HG03342 (cell line): ENCODE results near the gene CACNA1I.

Experiments
- ATAC-seq: cut with Tn5 transposase; IDR thresholded peaks from one replicate; pipeline ENCODE4 v1.9.1; 2021; ENCODE audit warnings: mild to moderate bottlenecking, moderate library complexity; ENCODE audit not compliant: unreplicated experiment

CACNA1I gene

GRCh38 chr22:39686776-39687525, 116.4 kb downstream of the CACNA1I start:
- ATAC-seq = no peak

GRCh38 chr22:39688186-39688785, 117.7 kb downstream of the CACNA1I start:
- ATAC-seq = no peak

DNA sequence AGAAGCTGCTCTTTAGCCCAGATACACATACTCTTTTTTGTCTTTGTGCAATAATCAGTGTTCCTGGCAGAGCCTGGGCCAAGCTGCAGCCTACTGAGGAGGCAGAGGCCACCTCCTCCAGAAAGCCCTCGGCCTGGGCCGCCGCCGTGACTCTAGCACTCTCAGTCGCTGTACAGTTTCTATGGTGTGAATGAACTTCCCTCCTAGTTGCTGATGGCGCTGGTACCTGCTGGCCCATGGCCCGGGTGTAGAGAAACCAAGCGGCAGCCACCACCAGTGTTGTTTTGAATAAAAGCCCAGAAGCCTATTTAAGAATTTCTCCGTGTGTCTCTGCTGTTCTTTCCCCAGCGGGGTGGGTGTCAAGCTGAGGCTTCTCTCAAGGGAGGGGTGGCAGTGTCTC, 118.9 kb downstream of the CACNA1I start:
- no peak for ATAC-seq

- ATAC-seq = no peak
Measured at GRCh38 chr22:39690881-39691605, 120.5 kb downstream of the CACNA1I start.

GRCh38 chr22:39693943-39694500, 123.5 kb downstream of the CACNA1I start:
- ATAC-seq = no peak

- no peak for ATAC-seq
Measured at GRCh38 chr22:39697790-39698430, 127.4 kb downstream of the CACNA1I start.

DNA sequence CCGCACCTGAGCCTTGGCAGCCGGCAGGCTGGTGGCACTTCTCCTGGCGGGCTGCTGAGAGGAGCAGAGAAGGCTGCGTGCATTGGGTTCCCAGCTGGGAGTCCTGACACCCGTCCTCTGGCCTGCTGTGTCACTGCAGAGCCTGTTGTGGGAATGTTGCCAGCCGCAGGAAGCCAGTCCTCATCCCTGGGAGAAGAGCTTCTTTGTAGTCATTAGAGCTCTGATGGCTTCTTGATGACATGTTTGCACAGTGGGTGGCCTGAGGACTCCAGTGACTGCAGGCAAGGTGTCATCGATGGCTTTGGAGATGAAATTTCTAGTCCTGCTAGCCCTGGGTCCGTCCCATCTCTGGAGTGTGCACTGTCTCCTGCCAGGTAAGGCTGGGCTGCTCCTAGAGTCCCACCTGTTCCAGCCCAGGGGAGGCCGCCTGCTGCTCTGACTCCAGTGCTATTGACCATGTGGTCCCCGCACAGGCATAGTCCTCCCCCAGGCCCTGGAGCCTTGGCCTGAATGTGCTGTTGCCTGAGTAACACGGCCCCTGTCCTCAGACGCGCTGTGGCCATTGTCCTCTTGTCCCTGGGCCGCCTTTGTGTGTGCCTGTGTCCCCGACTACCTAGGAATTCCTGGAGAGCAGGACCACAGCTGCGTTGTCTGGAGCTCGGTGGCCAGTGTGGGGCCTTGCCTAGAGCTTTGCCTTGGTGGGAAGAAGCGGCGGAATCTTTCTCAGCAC, 129.2 kb downstream of the CACNA1I start:
- no peak for ATAC-seq

GRCh38 chr22:39700565-39700964, 130.0 kb downstream of the CACNA1I start:
- no peak for ATAC-seq

DNA sequence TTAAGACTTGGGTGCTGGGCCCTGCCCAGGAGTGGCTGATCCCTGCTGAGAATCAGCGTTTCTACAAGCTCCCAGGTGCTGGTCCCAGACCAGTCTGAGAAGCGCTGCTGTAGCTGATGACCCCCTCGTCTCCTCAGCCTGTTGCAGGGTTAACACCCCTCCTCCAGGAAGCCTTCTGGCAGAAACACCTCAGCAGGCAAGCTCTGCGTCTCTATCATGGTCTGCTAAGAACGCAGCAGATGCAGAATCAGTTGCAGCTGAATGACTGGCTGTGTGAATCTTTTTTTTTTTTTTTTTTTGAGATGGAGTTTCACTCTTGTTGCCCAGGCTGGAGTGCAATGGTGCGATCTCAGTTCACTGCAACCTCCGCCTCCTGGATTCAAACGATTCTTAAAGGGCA, 132.5 kb downstream of the CACNA1I start:
- no peak for ATAC-seq

DNA sequence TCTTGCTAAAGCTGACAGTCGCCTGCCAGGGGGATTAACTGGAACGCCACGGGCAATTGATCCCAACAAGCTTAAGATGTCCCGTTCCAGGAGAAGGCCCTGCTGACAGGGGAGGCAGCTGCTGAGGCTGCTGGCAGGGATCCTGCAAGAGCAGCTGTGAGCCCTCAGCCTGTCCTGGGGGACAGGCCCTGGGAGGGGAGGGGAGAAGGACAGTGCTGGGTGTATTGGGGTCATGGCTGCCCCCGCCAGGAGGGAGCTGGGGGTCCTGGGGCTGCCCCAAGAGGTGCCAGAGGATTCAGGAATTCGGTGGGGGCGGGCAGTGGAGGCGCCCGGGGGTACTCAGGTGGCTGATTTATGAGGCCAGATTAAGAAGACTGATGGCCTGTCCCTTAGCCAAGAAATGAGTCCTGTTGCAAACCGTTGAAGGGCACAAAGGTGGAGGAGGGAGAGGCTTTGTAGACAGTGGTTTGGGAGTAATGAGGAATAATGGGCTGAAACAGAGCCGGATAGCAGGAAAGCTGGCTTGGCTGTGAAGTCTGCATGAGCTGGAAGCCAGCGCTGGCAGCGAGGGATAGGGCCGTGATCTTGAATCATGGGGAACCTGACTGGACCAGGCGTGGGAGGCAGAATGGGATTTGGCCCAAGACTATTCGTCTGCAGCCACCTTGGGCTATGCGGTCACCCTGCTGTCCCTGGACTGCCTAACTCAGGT, 133.5 kb downstream of the CACNA1I start:
- ATAC-seq = no peak

DNA sequence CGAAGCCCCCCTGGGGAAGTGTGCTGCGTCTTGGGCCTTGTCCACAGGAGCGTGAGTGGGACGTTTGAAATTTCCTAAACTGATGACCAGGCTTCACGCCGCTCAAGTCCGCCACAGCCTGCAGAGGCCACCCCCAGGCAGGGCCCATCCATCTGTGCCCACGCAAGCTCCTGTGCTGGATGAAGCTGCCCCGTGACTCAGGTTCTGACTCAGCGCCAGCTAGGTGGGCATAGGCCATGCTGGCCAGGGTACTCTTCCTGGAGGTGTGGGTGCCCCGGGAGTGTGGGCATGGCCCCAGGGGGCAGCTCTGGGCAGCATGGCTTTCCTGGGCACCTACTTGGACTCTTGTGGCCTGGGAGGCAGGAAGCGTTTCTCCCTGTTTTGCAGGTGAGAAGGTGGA, 134.8 kb downstream of the CACNA1I start:
- no peak for ATAC-seq

DNA sequence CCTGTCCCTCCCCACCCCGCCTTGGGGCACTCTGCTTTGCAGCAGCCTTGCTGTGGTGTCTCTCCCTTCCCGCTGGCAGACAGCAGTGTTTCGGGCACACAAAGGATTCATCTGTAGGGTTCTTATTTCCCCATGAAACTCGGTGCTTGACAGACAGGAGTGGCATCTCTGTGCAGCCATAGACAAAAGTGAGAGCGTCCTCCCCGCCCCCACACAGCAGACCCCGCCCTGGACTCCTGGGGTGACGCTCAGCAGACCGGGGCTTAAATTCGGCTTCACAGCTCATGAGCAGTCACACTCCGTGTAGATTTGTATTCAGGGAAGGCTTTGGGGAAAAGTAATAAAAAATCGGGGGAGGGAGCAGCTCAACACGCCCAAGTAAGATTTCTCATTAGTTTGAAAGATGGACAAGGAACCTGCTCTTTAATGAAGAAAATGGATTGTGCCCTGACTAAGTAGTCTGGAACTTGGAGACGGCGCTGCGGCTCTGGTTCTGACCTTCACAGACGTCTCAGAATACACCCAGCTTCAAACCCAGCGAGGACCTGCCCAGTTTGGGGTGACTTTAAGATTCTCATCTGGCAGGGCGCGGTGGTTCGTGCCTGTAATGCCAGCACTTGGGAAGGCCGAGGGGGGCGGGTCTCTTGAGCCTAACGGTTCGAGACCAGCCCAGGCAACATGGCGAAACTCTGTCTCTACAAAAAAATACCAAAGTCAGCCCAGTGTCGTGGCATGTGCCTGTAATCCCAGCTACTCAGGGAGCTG, 136.0 kb downstream of the CACNA1I start:
- no peak for ATAC-seq

DNA sequence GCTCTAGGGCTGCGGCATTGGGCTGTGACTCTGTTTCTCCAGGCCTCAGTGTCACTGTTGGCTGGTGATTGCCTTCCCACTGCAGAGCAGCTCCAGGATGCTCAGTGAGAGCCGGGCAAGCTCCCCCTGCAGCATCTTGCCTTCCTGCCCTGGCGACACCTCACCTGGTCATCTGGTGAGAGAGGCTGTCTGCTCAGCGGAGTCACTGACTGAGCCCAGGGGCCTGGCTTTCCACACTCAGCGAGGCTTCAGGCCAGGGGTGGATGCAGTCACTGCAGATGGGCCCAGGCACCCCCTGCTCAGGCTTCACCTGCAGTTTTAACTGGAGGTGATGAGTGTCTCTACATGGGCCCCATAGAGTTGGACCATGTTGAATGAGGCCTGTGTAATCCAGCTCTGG, 136.8 kb downstream of the CACNA1I start:
- ATAC-seq = no peak

DNA sequence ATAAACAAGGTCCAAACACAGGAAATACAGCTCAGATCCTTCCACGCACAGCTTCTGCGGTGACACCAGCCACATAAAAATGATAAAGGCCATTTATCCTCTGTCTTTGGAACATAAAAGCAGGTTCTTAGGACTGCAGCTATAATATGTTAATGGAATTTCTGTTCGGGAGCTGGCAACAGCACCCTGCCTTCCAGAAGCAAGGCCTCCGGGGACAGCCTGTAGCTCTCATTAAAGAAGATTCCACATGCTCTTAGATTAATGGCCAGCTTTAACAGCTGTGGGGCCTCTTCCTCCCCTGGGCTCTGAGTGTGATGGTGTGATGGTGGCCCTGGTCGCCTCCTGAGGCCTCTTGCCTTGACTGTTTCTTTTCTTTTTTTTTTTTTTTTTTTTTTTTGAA, 137.3 kb downstream of the CACNA1I start:
- no peak for ATAC-seq

GRCh38 chr22:39710380-39711150, 140.0 kb downstream of the CACNA1I start:
- ATAC-seq = no peak

DNA sequence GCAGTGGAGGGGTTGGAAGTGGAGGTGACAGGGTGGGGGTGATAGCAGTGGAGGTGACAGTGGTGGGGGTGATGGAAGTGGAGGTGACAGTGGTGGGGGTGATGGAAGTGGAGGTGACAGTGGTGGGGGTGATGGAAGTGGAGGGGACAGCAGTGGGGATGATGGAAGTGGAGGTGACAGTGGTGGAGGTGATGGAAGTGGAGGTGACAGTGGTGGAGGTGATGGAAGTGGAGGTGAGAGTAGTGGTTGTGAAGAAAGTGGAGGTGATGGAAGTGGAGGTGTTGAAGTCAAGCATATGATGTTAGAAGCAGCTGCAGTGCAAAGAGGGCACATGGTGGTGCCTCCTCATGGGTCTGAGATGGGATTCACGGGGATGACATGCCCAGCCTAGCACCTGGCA, 141.5 kb downstream of the CACNA1I start:
- ATAC-seq = no peak

- no peak for ATAC-seq
Measured at GRCh38 chr22:39712751-39713525, 142.4 kb downstream of the CACNA1I start.

- no peak for ATAC-seq
Measured at GRCh38 chr22:39713799-39714290, 143.3 kb downstream of the CACNA1I start.
